HCT116 (cell line): ENCODE data around the gene PDE6B.

ENCODE experiments used
- CTCF ChIP-seq, 3 experiments: fragments of 200-600 bp in 1 of 3; sonication (generic) in 1 of 3; IDR thresholded peaks in 2 of 3; conservative IDR thresholded peaks in 1 of 3; 2 replicates each; pipeline ENCODE4 v1.5.1; 2012 to 2017; ENCODE audit warnings: low read depth in 2 of 3, low read length in 2 of 3, antibody characterized with exemption in 1 of 3, borderline replicate concordance in 1 of 3, control low read depth in 1 of 3, mild to moderate bottlenecking in 1 of 3, mixed read lengths in 1 of 3, mixed run types in 1 of 3, moderate library complexity in 1 of 3; ENCODE audit not compliant: insufficient read depth in 1 of 3
- MAX ChIP-seq: IDR thresholded peaks from 2 replicates; pipeline ENCODE4 v1.6.1; 2012
- POLR2A ChIP-seq: IDR thresholded peaks from 2 replicates; pipeline ENCODE4 v1.7.0; 2011; ENCODE audit warnings: borderline replicate concordance; ENCODE audit not compliant: insufficient read depth, insufficient read length; ENCODE audit errors: extremely low read depth
- POLR2AphosphoS5 ChIP-seq: IDR thresholded peaks from 2 replicates; pipeline ENCODE4 v1.6.1; 2011; ENCODE audit warnings: mild to moderate bottlenecking, low read depth, low read length, moderate library complexity
- YY1 ChIP-seq: IDR thresholded peaks from 2 replicates; pipeline ENCODE4 v1.6.1; 2011; ENCODE audit warnings: low read length, low read depth, moderate library complexity, mild to moderate bottlenecking; ENCODE audit not compliant: insufficient replicate concordance; ENCODE audit errors: extremely low read depth
- ZFX ChIP-seq: fragments of 450-650 bp; IDR thresholded peaks from 2 replicates; pipeline ENCODE4 v1.6.1; 2017
- TF ChIP-seq, protein P1 (sequence below): IDR thresholded peaks from 2 replicates; pipeline ENCODE4 v1.6.1; 2011; ENCODE audit warnings: mild to moderate bottlenecking, low read length, moderate library complexity; ENCODE audit not compliant: insufficient replicate concordance; ENCODE audit errors: extremely low read depth

DNA sequence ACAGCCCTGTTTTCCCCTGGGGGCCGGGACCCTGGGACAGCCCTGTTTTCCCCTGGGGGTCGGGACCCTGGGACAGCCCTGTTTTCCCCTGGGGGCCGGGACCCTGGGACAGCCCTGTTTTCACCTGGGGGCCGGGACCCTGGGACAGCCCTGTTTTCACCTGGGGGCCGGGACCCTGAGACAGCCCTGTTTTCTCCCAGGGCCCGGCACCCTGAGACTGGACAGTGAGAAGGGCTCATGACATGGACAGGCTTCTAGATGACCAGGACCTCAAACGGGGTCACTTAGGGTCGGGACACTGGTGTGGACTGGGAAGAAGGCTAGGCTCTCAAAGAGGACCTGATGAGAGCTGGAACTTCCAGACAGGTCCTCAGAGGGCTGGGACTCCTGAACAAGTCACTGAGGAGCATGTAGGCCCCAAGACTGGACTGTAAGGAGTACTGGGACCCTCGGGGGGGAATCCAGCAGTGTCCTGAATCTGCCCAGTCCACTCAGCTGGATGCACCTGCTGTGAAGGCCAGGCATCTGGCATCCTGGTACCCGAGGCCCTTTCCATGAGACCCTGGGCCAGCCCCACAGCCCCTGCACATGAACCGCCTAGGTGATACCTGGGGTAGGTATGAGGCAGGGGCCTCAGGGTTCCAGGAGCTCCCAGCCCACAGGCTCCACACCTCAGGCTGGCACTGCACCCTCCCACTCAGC, 82.7 kb downstream of the PDE6B start:
- TF ChIP-seq POLR2A (no peak), POLR2AphosphoS5 (no peak), CTCF (IDR thresholded peaks at IDR 0.05 in 2 of 3, conservative IDR thresholded peaks at IDR 0.05 in 1 of 3; ENCODE audit: borderline replicate concordance in 1 of 3, insufficient read depth in 1 of 3, low read depth in 2 of 3, low read length in 2 of 3) (no peak), ZFX (no peak), MAX (no peak), YY1 (no peak)
- TF ChIP-seq, protein P1, sequence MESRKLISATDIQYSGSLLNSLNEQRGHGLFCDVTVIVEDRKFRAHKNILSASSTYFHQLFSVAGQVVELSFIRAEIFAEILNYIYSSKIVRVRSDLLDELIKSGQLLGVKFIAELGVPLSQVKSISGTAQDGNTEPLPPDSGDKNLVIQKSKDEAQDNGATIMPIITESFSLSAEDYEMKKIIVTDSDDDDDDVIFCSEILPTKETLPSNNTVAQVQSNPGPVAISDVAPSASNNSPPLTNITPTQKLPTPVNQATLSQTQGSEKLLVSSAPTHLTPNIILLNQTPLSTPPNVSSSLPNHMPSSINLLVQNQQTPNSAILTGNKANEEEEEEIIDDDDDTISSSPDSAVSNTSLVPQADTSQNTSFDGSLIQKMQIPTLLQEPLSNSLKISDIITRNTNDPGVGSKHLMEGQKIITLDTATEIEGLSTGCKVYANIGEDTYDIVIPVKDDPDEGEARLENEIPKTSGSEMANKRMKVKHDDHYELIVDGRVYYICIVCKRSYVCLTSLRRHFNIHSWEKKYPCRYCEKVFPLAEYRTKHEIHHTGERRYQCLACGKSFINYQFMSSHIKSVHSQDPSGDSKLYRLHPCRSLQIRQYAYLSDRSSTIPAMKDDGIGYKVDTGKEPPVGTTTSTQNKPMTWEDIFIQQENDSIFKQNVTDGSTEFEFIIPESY, result no peak
